Measurements from ENCODE around the gene ADAP1.

DNA sequence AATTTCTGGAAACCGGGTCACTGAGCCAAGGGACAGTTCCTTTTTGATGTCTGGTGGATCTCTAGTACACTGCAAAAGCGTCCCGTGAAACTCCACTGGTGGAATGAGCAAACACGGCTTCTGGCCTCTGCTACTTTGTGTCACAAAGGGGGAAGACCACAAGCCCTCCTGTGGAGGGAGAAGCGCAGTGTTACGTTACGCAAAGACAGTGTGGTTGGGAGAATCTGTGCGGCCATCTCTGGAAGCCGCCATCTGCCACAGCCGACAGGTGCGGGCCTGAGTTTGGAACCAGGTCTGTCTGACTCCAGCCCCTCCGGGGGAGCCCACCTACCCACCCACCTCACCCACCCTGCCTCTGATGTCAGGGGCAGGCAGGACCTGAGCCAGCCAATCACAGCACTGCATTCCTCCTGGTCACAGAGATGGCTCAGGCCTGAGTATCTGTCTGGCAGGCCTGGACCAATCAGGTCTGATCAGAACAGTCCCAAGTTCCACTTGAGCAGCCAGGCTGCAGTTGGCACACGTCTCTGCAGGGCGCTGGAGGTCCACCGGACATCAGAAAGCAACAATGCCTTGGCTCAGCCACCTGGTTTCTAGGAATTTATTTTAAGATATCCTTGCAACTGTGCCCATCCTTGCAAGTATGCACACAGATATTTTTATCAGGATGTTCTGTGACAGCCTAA lies 25.5 kb upstream of the ADAP1 start:
- TF ChIP-seq, protein P1, sequence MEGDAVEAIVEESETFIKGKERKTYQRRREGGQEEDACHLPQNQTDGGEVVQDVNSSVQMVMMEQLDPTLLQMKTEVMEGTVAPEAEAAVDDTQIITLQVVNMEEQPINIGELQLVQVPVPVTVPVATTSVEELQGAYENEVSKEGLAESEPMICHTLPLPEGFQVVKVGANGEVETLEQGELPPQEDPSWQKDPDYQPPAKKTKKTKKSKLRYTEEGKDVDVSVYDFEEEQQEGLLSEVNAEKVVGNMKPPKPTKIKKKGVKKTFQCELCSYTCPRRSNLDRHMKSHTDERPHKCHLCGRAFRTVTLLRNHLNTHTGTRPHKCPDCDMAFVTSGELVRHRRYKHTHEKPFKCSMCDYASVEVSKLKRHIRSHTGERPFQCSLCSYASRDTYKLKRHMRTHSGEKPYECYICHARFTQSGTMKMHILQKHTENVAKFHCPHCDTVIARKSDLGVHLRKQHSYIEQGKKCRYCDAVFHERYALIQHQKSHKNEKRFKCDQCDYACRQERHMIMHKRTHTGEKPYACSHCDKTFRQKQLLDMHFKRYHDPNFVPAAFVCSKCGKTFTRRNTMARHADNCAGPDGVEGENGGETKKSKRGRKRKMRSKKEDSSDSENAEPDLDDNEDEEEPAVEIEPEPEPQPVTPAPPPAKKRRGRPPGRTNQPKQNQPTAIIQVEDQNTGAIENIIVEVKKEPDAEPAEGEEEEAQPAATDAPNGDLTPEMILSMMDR (conservative IDR thresholded peaks at IDR 0.05; ENCODE audit: low read length), result no peak
- TF ChIP-seq EZH2phosphoT487 (IDR thresholded peaks at IDR 0.05; ENCODE audit: borderline replicate concordance), result no peak

All from Loucy (cell line).